ENCODE results near the gene SPRR1B.
A peak's percentile ranks its signal among the peaks of the same experiment; 100 is the strongest.
"Not testable (repeated sequence)": the region's sequence is repeated elsewhere in the genome, so short reads cannot be mapped to it uniquely, and the experiment has no call there.

SPRR1B gene, protein sequence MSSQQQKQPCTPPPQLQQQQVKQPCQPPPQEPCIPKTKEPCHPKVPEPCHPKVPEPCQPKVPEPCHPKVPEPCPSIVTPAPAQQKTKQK

DNA sequence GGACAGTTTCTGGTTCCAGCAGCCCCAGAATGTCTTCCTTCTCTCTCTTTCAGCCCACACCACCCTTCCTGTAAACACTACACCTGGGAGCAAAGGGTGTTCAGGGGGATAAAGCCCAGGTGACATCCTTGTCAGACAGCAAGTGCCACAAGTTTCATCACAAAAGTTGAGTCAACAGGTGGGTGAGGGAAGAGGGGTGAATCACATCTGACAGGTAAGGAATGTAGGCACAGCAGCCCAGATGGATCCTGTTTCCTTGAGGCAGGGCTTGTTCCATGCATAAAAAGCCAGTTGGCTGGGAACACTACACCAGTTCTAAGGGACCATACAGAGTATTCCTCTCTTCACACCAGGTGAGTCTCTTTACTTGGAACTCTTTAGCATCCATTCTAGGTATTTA is at the start of gene SPRR1B:
Gene SPRR1B (plus strand): TSS at position 309 of the 400 bp plus-strand sequence. CDS start 1,143 bp downstream, outside the sequence.
- no peak for DNase-seq

DNA sequence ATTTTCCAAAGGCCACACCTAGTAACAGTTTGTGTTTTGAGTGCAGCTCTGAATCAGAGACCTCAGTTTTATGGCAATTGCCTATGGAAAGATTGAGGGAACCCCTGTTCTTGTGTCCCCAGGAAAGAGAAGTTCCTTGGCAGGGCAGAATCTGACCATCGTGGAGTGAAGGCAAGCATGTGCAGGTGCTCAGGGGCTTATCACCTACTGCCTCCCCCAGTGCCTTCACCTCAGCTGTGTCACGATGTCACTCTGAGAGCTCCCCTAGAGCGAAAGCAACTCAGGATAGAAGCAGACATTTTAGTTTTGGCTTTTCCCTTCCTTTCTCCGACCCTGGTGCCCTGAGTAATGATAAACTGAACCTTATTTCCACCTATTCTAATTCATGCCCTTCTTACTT is 48.9 kb upstream of the SPRR1B start:
- DNase-seq, result no peak

DNA sequence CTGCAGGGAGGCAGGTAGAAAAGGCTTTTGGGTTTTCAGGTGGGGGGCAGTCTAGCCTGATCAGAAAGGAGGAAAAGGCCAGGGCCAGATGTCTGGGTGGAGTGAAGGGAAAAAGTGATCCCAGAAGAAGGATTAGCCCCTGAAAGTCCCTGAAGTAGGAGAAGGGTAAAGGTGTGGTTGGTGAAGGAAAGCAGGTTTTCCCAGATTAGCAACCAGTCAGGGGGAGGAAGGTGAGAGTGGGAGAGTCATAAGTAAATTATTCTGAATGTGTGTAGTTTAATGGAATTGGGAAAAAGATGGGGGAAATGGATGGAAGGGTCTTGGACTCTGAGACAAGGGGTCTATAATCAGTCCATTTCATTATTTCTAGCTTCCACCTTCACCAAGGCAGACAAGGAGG is 47.8 kb upstream of the SPRR1B start:
- no peak for DNase-seq

DNA sequence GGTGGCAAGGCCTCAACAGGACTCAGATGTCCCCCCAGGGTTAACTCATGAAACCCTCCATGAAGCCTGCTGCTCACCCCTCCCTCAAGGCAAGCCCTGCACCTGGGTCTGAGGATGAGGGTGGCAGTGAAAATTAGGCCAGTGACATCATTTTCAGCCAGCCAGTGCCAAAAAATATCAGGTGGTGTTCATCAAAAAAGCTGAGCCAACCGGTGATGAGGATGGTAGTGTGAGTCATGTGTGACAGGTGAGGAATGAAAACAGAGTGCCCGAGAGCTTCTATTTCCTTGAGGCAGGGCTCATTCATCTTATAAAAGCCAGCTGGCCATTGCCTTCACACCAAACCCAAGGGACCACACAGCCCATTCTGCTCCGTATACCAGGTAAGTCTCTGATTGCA is 47.3 kb upstream of the SPRR1B start, which contains the start of gene SPRR1A:
Gene SPRR1A (plus strand): TSS at position 339 of the 400 bp plus-strand sequence. CDS start 1,150 bp downstream, outside the sequence.
- no peak for DNase-seq

DNA sequence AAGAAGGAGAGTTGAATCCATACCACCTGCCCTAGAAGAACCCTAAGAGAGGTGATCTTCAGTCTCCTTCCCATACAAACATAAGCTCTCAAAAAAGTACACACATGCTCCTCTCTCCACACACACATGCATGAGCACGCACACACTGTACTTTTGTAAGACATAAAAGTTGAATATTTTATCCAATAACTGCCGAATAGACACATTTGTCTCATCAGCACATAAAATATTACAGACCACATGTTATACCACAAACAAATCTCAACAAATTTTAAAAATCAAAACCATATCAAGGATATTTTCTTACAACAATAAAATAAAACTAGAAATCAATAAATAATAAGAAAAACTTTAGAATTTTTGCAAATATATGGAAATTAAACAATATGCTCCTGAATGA is 44.4 kb upstream of the SPRR1B start:
- DNase-seq, result no peak

DNA sequence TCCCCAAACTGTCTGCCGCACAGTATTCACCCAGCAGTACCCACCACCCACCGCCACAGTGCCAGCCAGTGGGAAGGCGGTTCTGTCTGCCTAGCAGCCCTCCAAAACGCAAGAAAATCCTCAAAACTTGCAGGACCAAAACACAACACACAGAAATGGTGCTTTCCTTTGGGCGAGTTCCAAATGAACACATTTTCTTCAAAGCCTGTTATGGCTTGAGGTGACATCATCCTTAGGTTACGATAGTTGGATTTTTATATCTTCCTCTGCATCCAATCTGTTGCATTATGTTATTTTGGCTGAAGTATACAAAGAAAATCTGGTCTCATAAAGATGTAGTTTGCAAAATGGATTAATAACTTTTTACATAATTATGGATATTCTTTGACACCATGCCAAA is 37.8 kb upstream of the SPRR1B start:
- no peak for DNase-seq

DNA sequence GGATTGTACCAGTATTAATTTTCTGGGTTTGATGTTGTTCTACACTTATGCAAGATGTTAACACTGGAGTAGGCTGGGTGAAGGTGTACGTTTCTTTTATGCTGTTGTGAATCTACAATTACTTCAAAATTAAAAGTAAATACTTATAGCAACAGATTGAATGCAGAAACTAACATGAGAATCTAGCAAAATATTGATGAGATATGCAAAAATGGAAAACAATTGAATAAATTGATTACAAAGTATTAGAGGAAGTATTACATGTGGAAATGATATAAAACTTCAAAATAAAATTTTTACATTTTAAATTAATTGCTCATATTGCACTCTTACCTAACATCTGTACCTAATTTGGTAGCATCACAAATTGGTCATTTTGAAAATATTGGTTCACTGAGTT is 35.2 kb upstream of the SPRR1B start:
- DNase-seq, result no peak

DNA sequence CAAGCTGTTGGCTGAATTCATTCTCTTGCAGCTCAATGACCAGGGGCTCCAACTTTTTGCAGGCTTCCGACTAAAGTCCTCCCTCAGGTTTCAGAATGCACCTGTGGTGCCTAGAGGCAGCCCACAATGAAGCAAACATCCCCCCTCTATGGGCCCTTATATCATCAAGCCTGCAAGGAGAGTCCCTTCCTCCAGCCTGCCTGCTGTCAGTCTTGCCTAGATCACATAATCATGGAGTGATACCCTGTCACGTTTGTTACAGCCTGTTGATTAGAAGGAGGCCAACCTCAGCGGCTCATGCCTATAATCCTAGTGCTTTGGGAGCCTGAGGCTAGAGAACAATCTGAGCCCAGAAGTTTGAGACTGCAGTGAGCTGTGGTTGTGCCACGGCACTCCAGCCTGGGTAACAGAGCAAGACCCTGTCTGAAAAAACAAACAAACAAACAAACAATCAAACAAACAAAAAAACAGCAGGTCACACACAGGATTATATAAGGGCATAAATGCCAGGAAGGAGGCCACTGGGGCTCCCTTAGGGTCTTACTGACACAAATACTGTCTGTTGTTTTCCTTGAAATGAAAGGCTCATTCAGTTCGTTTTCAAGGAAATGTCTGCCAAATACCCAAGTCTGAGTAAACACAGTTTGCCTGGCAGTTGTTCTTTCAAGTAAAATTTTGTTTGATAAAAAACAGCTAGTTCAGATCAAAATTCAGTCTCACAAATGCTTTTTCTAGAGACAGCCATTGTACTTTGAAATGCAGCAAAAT is 34.2 kb upstream of the SPRR1B start:
- no peak for DNase-seq

DNA sequence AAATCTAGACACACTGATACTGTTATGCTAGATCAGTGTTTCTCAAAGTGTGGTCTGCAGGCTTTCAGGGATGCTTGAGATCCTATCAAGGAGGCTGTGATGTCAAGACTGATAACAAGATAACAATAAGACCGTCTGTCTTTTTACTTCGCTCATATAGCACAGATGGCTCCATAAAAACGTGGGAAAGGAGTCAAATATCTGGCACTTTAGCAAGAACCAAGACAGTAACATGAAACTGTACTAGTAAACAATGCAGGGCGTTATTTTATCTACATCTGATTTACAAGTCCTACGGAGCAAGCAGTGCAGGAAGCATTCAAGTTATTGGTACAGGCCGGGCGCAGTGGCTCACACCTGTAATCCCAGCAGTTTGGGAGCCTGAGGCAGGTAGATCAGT is 33.1 kb upstream of the SPRR1B start:
- DNase-seq, result no peak

DNA sequence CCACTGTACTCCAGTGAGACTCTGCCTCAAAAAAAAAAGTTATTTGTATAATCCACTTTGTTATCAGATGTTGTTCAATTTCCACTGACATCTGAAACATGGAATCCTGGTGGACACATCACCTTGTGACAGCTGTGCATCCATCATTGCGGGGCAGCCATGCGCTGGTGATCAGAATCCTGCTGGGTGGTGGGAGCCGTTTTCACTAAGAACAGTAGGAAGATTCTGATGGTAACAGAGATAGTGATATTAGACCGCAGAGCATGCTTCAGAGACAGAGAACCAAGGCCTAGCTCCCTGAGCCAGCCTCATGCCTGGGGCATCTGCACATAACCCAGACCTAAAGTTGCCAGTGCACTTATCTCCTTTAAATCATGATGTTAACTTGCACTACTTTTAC is 32.5 kb upstream of the SPRR1B start:
- no peak for DNase-seq

DNA sequence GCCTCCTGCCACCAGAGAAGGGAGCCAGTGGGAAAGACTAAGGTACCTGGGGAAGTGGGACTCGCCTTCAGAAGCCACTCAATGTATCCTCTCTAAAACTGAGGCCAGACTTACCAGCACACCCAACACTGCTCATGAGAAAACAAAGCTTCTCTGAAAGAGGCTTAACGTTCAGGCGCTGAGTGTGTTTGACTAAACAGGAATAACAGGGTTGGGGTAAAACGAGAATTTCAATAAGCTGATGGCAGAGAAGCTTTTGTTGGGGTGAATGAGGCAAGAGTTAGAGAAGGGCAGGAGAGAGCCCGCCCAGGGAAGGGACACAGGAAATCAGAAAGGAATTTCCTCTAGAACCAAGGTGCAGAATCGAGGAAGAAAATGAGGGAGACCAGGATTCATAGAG is 31.2 kb upstream of the SPRR1B start:
- no peak for DNase-seq

DNA sequence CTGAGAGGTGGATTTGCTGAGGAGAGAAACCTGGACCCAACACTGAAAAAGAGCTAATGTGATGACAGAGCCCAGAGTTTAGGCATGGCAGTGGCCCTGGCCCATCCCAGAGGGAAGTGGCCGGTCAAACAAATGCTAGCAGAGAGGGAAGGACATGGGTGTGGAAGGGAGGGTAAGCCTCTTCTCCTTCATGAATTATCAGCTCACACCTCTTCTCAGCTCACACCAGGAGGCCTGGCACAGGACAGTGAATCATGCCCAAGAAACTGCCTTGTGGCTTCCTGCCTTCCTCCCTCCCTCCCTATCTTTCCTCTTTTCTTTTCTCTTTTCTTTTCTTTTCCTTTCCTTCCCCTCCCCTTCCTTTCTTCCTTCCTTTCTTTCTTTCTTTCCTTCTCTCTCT is 30.7 kb upstream of the SPRR1B start:
- no peak for DNase-seq

DNA sequence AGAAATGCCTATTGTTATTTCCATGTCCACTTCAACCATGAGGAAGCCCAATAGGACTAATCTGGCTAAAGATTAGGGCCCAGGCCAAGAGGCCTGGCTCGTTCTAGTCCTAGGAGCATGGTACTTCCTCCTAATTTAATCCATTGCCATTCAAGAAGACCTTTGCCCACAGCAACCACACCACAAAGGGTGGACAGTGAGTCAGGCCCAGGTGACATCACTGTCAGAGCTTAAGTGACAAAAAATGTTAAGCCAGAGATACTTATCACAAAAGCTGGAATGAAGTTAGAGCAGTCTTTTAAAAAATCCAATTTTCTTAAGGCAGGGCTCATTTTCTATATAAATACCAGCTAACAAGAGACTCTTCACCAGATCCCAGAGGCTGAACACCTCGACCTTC is 29.6 kb upstream of the SPRR1B start, which contains the start of gene SPRR3:
Gene SPRR3 (plus strand): TSS at position 368 of the 400 bp plus-strand sequence. CDS start 1,272 bp downstream, outside the sequence.
- DNase-seq, result peak; percentile 18

DNA sequence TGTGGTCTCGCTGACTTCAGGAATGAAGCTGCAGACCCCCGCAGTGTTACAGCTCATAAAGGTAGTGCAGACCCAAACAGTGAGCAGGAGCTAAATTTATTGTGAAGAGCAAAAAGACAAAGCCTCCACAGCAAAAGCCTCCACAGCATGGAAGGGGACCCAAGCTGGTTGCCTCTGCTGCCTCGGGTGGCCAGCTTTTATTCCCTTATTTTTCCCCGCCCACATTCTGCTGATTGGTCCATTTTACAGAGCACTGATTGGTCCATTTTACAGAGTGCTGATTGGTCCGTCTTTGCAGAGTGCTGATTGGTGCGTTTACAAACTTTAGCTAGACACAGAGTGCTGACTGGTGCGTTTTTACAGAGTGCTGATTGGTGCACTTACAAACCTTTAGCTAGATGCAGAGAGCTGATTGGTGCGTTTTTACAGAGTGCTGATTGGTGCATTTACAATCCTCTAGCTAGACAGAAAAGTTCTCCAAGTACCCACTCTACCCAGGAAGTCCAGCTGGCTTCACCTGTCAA is 19.7 kb upstream of the SPRR1B start:
- DNase-seq, result not testable (repeated sequence)

DNA sequence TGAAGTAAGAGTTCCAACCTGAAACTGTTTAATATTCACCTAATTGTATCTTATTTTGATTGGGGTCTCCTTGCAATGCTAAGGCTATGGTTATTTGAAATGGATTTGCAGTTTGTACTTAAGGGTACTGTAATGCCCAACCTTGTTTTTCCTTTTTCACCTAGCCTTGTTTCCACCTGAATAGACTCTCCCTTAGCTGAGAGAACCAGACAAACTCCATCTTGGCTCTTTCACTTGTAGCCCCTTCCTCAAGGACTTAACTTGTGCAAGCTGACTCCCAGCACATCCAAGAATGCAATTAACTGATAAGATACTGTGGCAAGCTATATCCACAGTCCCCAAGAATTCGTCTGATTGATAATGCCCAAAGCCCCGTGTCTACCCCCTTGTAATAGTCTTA is 9.2 kb upstream of the SPRR1B start:
- not testable (repeated sequence) for DNase-seq

DNA sequence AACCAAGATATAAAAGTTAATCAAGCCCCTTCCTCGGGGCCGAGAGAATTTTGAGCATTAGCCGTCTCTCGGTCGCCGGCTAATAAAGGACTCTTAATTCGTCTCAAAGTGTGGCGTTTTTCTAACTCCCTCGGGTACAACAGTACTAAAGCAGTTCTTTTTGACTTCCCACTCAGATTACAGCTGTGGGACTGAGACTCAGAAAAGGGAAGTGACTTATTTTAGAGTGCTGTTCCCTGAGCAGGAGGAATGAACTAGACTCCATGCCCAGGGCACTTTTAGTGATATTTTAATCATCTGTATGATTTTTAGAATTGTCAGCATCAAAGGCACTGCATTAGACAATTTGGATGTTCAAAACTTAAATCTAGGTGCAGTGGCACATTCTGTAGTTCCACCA is 8.7 kb upstream of the SPRR1B start:
- peak; percentile 73 for DNase-seq

DNA sequence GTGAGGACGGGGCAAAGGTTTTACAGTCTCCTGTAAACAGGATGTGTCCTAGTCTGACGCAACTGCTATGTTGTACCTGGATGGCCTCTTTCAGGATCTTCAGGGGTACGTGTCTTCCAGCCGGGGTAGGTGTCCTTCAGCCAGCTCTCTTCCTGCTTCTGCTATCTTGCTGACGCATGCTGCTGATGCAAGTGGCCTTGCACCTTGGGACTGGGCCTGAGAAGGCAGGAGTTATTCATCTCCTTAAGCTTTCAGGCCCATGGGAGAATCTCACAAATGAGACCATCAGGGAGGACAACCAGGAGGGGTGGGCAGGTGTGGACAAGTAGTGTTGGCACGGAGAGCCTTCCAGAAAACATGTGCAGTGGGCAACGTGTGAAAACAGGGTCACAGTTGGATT is 7.9 kb upstream of the SPRR1B start:
- no peak for DNase-seq

DNA sequence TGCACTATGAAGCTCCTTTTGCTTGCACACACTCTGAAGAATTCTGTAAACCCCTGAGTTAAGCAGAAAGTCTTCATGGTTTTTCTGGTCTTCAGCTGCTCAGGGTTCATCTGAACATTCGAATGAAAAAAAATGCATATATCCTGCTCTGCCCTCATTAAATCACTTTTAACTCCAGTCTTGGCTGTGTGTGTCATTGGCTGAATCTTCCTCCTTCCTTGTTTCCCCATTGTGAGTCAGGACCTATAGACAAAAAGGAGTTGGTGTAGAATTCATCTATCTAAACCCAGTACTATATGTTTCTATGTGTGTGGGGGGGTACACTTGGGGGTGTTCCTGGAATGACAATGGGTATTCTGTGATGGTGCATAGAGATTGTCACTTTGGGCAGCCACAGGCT is 6.6 kb upstream of the SPRR1B start:
- no peak for DNase-seq

DNA sequence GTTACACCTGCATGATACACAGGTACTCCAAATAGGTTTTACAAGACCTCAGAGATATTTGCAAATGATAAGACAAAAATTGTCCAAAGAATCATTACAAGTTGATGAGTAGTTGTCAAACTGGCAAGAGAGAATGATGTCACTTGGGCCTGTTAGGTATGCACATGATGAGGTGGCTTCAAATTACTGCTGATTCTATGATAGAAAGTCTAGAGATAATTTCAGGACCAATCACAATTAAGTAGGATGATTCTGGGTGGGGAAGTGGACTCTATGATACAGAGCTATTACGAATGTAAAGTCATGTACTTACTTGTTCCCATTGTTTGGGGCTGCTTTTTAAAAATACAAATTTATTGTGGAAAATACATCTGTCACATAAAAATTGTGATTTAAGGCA is 5.2 kb upstream of the SPRR1B start:
- no peak for DNase-seq

DNA sequence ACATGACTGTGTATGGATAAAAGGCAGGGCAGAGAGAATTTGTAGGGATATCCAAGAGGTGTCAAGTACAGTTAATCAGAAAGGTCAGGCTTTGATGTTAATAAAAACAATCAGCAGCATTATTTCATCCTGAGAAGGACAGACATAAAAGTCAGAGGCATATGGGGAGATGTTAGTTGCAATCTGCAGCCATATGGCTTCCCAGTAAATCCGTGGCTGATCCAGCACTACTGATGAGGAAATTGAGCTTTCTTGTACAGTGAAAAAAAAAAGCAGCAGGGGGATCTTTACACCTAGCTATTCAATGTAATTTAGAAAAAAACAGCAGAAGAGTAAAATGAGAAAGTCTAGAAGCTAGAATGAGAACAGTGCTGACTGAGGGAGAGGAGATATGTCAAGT is 2.2 kb upstream of the SPRR1B start:
- DNase-seq, result no peak

DNA sequence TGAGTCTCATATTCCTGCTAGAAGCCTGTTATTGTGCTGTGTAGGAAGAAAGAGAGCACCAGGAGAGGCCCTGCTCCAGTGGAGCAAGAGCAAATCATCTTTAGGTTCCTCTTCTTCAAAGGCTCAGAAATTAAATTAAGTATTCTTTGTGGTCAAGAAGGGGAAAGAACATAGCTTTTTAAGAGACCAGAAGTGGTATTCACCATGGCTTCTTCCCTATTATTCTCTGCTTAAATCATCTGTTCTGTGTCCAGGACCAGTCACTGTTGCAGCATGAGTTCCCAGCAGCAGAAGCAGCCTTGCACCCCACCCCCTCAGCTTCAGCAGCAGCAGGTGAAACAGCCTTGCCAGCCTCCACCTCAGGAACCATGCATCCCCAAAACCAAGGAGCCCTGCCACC is 1.1 kb downstream of the SPRR1B start:
- DNase-seq, result peak; percentile 58

DNA sequence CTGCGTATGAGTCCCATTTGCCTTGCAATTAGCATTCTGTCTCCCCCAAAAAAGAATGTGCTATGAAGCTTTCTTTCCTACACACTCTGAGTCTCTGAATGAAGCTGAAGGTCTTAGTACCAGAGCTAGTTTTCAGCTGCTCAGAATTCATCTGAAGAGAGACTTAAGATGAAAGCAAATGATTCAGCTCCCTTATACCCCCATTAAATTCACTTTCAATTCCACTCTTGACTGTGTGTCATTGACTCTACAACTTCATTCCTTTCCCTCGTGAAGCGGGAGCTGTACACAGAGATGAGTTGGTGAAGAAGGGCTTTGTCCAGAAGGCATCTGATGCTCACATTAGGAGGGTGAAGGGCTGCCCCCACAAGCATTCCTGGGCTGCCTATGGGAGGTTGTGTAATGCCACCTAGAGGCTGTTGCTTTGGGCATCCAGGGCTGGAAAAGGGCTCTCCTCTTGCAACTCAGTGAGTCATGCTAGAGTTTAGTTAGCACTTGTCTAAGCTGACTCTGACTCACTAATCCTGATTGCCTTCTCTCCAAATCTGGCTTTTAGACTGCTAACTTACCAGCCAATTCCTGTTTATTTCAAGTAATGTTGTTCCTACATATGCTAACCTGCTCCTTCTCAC is 1.8 kb downstream of the SPRR1B start:
- peak; percentile 65 for DNase-seq

DNA sequence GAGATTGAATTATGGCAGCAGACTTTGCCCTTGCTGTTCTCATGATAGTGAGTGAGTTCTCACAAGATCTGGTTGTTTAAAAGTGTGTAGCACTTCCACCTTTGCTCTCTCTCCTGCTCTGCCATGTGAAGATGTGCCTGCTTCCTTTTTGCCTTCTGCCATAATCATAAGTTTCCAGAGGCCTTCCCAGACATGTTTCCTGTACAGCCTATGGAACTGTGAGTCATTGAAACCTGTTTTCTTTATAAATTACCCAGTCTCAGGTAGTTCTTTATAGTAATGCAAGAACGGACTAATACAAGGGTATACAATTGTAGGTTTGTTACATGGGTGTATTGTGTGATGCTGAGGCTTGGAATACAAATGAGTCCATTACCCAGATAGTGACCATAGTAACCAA is 4.2 kb downstream of the SPRR1B start:
- DNase-seq, result no peak

All from MV-4-11 (cell line).